A673 (cell line): Measurements from ENCODE around the gene PIAS1. TPM values are rescaled to one million over a fixed set of nuclear protein-coding genes. Genes with fewer than 3 reads are reported as not detected.

Experiments
- BruUV-seq: library from RNA; stranded (reverse); fragments of 400-500 nt; replicated peaks from 2 replicates; lab custom pipeline; 2021; lab: Mats Ljungman, UMichigan
- CTCF ChIA-PET: fragments of 300-600 bp; sonication (Branson Sonifier 250); formaldehyde crosslinking; loops from one replicate; lab custom pipeline; 2022; ENCODE audit warnings: antibody characterized with exemption; lab: Charles Lee
- POLR2A ChIA-PET: fragments of 300-600 bp; sonication (Branson Sonifier 250); formaldehyde crosslinking; loops from one replicate; lab custom pipeline; 2022; ENCODE audit warnings: antibody characterized with exemption; ENCODE audit not compliant: low non-redundant PET; lab: Charles Lee
- DNase-seq: peaks from one replicate; pipeline ENCODE4 v3.0.0-alpha.2; 2015; ENCODE audit warnings: low spot score
- H3K27ac ChIP-seq: fragments of 200-600 bp; sonication (generic); 2 replicates; pipeline ENCODE4 v1.5.1; 2016; ENCODE audit warnings: mixed run types, low read depth, mild to moderate bottlenecking, mixed read lengths, antibody characterized with exemption, low read length; ENCODE audit not compliant: poor library complexity, severe bottlenecking
- H3K27me3 ChIP-seq: fragments of 200-600 bp; sonication (generic); replicated peaks from 2 replicates; pipeline ENCODE4 v1.6.1; 2017; ENCODE audit warnings: mixed run types, low read depth, mild to moderate bottlenecking, mixed read lengths, antibody characterized with exemption, low read length; ENCODE audit not compliant: insufficient read depth, poor library complexity
- H3K36me3 ChIP-seq: fragments of 200-600 bp; sonication (generic); 2 replicates; pipeline ENCODE4 v1.6.1; 2016; ENCODE audit warnings: mixed run types, mild to moderate bottlenecking, mixed read lengths, antibody characterized with exemption, low read length; ENCODE audit not compliant: insufficient read depth, poor library complexity, severe bottlenecking
- H3K4me1 ChIP-seq: fragments of 200-600 bp; sonication (generic); 2 replicates; pipeline ENCODE4 v1.6.1; 2017; ENCODE audit warnings: mixed run types, mild to moderate bottlenecking, mixed read lengths, antibody characterized with exemption, low read length; ENCODE audit not compliant: insufficient read depth, poor library complexity, severe bottlenecking
- H3K4me3 ChIP-seq: fragments of 200-600 bp; sonication (generic); 2 replicates; pipeline ENCODE4 v1.5.1; 2016; ENCODE audit warnings: low read depth, mixed run types, mild to moderate bottlenecking, mixed read lengths, low read length; ENCODE audit not compliant: poor library complexity, severe bottlenecking
- H3K9me3 ChIP-seq: fragments of 200-600 bp; sonication (generic); 2 replicates; pipeline ENCODE4 v1.6.1; 2016; ENCODE audit warnings: mixed run types, low read depth, mild to moderate bottlenecking, mixed read lengths, antibody characterized with exemption, low read length; ENCODE audit not compliant: poor library complexity, severe bottlenecking
- EZH2 ChIP-seq: fragments of 200-600 bp; sonication (generic); IDR thresholded peaks from 2 replicates; pipeline ENCODE4 v1.6.1; 2017; ENCODE audit warnings: borderline replicate concordance, low read depth, mild to moderate bottlenecking, mixed read lengths, antibody characterized with exemption, low read length; ENCODE audit not compliant: poor library complexity, severe bottlenecking
- intact Hi-C: fragments of 100-400 bp; cut with micrococcal nuclease; formaldehyde crosslinking; loops from one replicate; pipeline ENCODE4 v1.10.0; 2022; ENCODE audit not compliant: unreplicated experiment
- total RNA-seq: library from RNA; stranded (reverse); gene quantifications from 2 replicates; pipeline ENCODE4 v1.2.3, GENCODE V29; 2021
- TF ChIP-seq, protein P1 (sequence below): fragments of 300-800, 200-600 bp; sonication (generic); conservative IDR thresholded peaks from 2 replicates; pipeline ENCODE4 v1.5.1; 2017; ENCODE audit warnings: low read depth, mild to moderate bottlenecking, antibody characterized with exemption, low read length, moderate library complexity, mixed read lengths

PIAS1 gene
- total RNA-seq, 1 experiment from 2014 or later = 40.2 TPM

DNA sequence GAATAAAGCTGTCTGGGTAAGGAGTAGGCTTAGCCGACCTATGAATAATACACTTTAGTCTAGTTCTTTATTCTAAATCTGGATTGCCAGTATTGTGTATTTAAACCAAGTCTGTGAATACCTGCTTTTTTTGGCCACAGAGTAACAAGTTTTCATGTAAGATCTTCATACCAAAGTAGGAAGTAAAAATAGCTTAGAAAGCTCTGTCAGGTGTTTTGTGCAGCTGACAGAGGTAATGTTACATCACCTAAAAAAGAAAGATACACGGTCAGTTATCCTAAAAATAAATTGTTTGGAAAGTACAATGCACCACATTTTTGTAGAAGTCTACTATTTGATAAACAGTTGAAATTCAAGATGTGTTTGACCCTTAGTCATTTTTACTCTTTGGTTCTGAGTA lies 134.5 kb downstream of the PIAS1 start:
- Histone ChIP-seq H3K36me3 (peaks cover 44% of the 10 kb centered on the region), H3K27ac (no peak overlapping the region), H3K9me3 (no peaks in the 10 kb centered on the region), H3K4me1 (peaks cover 18% of the 10 kb centered on the region), H3K4me3 (no peak overlapping the region), H3K27me3 (no peaks in the 10 kb centered on the region)
- DNase-seq = no peak
- ChIA-PET CTCF (no interaction called here), POLR2A (no interaction called here)
- no peak for TF ChIP-seq EZH2
- TF ChIP-seq, protein P1, sequence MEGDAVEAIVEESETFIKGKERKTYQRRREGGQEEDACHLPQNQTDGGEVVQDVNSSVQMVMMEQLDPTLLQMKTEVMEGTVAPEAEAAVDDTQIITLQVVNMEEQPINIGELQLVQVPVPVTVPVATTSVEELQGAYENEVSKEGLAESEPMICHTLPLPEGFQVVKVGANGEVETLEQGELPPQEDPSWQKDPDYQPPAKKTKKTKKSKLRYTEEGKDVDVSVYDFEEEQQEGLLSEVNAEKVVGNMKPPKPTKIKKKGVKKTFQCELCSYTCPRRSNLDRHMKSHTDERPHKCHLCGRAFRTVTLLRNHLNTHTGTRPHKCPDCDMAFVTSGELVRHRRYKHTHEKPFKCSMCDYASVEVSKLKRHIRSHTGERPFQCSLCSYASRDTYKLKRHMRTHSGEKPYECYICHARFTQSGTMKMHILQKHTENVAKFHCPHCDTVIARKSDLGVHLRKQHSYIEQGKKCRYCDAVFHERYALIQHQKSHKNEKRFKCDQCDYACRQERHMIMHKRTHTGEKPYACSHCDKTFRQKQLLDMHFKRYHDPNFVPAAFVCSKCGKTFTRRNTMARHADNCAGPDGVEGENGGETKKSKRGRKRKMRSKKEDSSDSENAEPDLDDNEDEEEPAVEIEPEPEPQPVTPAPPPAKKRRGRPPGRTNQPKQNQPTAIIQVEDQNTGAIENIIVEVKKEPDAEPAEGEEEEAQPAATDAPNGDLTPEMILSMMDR = no peak
- intact Hi-C loops = no loop called here
- BruUV-seq = no TSS peak

DNA sequence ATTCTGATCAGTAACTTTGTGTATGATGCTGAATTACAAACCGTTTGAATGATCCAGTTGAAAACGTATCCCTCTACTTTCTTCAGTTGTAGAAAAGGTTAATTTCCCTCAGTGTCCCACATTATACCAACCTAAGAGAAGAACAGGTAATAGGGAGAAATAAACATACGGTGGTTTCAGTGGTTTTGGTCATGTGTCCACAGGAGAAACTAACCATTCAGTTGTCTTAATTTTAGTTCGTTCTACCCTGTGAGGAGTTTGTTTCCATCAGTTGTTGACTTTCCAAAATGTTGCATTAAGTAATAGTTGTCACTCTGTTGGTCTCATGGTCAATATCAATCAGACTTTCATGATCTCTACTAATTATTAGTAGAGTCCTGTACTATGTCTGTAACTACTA lies 135.9 kb downstream of the PIAS1 start:
- no peak for TF ChIP-seq EZH2
- TF ChIP-seq, protein P1 = no peak
- no TSS peak for BruUV-seq
- Histone ChIP-seq H3K27ac (no peak overlapping the region), H3K27me3 (no peaks in the 10 kb centered on the region), H3K36me3 (peaks cover 33% of the 10 kb centered on the region), H3K9me3 (no peaks in the 10 kb centered on the region), H3K4me3 (no peak overlapping the region), H3K4me1 (peaks cover 9% of the 10 kb centered on the region)
- intact Hi-C loops = no loop called here
- POLR2A ChIA-PET = interaction anchor here (0.7 kb wide), 1 partner anchor 239 kb away, joined by 3 read pairs; no protein-coding TSS in a partner anchor
- CTCF ChIA-PET = no interaction called here
- no peak for DNase-seq

DNA sequence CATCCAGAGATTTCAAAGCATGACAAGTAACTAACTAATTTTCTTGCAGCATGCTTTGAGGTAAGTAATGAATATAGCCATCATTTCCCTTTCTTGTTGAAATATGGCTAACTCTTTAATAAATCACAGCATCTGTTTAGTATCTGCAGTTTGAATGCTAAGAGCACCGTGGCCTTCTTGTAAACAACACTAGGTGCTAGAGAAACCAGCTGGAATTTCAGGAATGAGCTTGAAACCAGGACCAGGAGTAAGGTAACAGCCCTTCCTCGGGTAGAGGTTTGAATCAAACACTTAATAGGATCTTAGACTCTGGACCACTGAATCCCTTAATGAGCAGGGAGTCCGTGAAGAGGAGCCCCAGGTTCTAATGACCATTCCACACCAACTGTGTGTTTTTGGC lies 137.4 kb downstream of the PIAS1 start:
- intact Hi-C loops = no loop called here
- DNase-seq = no peak
- H3K4me3 ChIP-seq = no peak overlapping the region
- H3K9me3 ChIP-seq = no peaks in the 10 kb centered on the region
- no TSS peak for BruUV-seq
- TF ChIP-seq, protein P1 = no peak
- TF ChIP-seq EZH2 = no peak
- H3K27ac ChIP-seq = no peak overlapping the region
- H3K27me3 ChIP-seq = no peaks in the 10 kb centered on the region
- H3K36me3 ChIP-seq = peaks cover 29% of the 10 kb centered on the region
- ChIA-PET CTCF (no interaction called here), POLR2A (no interaction called here)
- peaks cover 9% of the 10 kb centered on the region for H3K4me1 ChIP-seq
